Measurements from ENCODE around the gene SRP14. TPM values are rescaled to one million over a fixed set of nuclear protein-coding genes. Genes with fewer than 3 reads are reported as not detected.
"Not testable (repeated sequence)": the region's sequence is repeated elsewhere in the genome, so short reads cannot be mapped to it uniquely, and the experiment has no call there.

Gene SRP14
- total and polyA plus RNA-seq, 9 donors = 155 to 451 (median 215) TPM

GRCh38 chr15:39997031-39997430 lies 42.0 kb downstream of the SRP14 start:
- Histone ChIP-seq H3K27ac (no peak overlapping the region), H3K27me3 (no peaks in the 10 kb centered on the region), H3K4me1 (ENCODE audit: insufficient read depth) (no peaks in the 10 kb centered on the region), H3K36me3 (no peaks in the 10 kb centered on the region), H3K4me3 (no peak overlapping the region), H3K9me3 (no peaks in the 10 kb centered on the region)
- intact Hi-C loops (cut with DNase I) = no loop called here
- DNase-seq = no peak
- no peak for TF ChIP-seq EP300 (IDR thresholded peaks at IDR 0.05)
- TF ChIP-seq, protein P1, sequence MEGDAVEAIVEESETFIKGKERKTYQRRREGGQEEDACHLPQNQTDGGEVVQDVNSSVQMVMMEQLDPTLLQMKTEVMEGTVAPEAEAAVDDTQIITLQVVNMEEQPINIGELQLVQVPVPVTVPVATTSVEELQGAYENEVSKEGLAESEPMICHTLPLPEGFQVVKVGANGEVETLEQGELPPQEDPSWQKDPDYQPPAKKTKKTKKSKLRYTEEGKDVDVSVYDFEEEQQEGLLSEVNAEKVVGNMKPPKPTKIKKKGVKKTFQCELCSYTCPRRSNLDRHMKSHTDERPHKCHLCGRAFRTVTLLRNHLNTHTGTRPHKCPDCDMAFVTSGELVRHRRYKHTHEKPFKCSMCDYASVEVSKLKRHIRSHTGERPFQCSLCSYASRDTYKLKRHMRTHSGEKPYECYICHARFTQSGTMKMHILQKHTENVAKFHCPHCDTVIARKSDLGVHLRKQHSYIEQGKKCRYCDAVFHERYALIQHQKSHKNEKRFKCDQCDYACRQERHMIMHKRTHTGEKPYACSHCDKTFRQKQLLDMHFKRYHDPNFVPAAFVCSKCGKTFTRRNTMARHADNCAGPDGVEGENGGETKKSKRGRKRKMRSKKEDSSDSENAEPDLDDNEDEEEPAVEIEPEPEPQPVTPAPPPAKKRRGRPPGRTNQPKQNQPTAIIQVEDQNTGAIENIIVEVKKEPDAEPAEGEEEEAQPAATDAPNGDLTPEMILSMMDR (IDR thresholded peaks at IDR 0.05) = no peak
- TF ChIP-seq POLR2A (IDR thresholded peaks at IDR 0.05) = no peak
- WGBS, 3 donors = 87 to 96% (median 93%) methylated on average over 1 of the region's 1 CpG

DNA sequence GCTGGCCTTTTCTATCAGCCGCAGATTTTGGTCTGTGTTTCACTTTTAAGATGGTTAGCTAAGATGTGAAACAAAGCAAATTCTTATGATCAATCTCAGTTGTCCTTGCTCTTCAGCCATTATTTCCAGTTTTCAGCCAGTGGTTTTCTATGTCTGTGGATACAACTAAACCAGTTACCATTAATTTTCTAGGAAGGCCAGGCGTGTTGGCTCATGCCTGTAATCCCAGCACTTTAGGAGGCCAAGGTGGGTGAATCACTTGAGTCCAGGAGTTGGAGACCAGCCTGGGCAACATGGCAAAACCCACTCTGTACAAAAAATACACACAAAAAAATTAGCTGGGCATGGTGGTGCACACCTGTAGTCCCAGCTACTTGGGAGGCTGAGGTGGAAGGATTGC lies 42.8 kb downstream of the SRP14 start:
- H3K27ac ChIP-seq; intact Hi-C loops (cut with DNase I); DNase-seq; H3K27me3 ChIP-seq; H3K36me3 ChIP-seq; H3K4me1 ChIP-seq (ENCODE audit: insufficient read depth); H3K9me3 ChIP-seq; H3K4me3 ChIP-seq: not testable (repeated sequence)
- WGBS, 3 donors = 97 to 98% (median 97%) methylated on average over 2 of the region's 2 CpGs

DNA sequence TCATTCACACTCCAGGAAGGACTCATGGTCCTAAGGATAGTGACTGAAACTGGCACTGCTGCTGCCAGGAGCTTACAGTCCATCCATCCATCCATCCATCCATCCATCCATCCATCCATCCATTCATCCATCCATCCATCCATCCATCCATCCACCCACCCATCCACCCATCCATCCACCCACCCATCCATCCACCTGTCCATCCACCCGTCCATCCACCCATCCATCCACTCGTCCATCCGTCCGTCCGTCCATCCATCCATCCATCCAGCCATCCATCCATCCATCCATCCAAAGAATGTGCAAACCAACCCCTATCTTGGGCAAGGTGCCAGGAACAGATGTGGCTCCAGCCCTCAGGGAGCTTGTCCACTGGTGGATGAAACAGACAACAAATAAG lies 46.0 kb downstream of the SRP14 start:
- H3K9me3 ChIP-seq; H3K4me1 ChIP-seq (ENCODE audit: insufficient read depth); intact Hi-C loops (cut with DNase I); H3K27ac ChIP-seq; H3K36me3 ChIP-seq; H3K4me3 ChIP-seq; H3K27me3 ChIP-seq; DNase-seq: not testable (repeated sequence)
- 92 to 95% (median 94%) methylated on average over 5 of the region's 5 CpGs for WGBS, 3 donors

DNA sequence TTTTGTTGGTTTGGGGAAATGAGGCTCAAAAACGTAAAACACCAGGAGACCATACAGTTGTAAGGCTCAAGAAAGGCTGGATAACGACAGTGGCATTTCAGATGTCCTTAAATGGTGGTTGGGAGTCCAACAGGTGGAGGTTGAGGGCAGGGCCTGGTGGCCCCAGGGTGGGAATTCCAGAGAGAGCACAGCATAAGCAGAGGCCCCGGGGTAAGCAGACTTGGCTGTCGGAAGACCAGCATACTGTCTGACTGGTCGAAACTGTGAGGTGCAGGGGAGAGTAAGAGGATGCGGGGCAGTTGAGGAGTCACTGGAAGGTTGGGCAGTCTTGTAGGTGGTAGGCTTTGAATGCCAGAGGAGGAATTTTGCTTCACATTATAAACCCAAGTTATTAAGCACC lies 48.3 kb downstream of the SRP14 start:
- Histone ChIP-seq H3K4me3 (no peak overlapping the region), H3K27me3 (no peaks in the 10 kb centered on the region), H3K9me3 (no peaks in the 10 kb centered on the region), H3K27ac (no peak overlapping the region), H3K36me3 (no peaks in the 10 kb centered on the region), H3K4me1 (ENCODE audit: insufficient read depth) (no peaks in the 10 kb centered on the region)
- 82 to 98% (median 87%) methylated on average over 6 of the region's 6 CpGs for WGBS, 3 donors
- no peak for DNase-seq
- intact Hi-C loops (cut with DNase I) = no loop called here
- TF ChIP-seq EP300 (IDR thresholded peaks at IDR 0.05) = no peak
- TF ChIP-seq POLR2A (IDR thresholded peaks at IDR 0.05) = no peak
- TF ChIP-seq, protein P1 (IDR thresholded peaks at IDR 0.05) = no peak

- no peaks in the 10 kb centered on the region for H3K27me3 ChIP-seq
- intact Hi-C loops (cut with DNase I) = loop anchor here in 1 of 4 donors (2.0 kb wide), 1 partner anchor 131 kb away; no protein-coding TSS in a partner anchor
- DNase-seq = no peak
- WGBS, 3 donors = 89 to 93% (median 91%) methylated on average over 7 of the region's 7 CpGs
- no peak overlapping the region for H3K27ac ChIP-seq
- TF ChIP-seq, protein P1 (IDR thresholded peaks at IDR 0.05) = no peak
- TF ChIP-seq EP300 (IDR thresholded peaks at IDR 0.05) = no peak
- no peak for TF ChIP-seq POLR2A (IDR thresholded peaks at IDR 0.05)
- H3K9me3 ChIP-seq = no peaks in the 10 kb centered on the region
- H3K36me3 ChIP-seq = no peaks in the 10 kb centered on the region
- no peak overlapping the region for H3K4me3 ChIP-seq
- H3K4me1 ChIP-seq (ENCODE audit: insufficient read depth) = no peaks in the 10 kb centered on the region
Observed at GRCh38 chr15:39987821-39988220, 51.2 kb downstream of the SRP14 start.

Other genes with a start within 250 kb of the SRP14 start
- 1 to 10 TPM in 5 of 7 donors, under 1 TPM in 2; 0.68 to 2.4 (median 1.8) TPM for gene GPR176, start 118.9 kb downstream of the SRP14 start, total RNA-seq
- gene GPR176, start 118.9 kb downstream of the SRP14 start, polyA plus RNA-seq = 1 to 10 TPM; 3.0 to 8.5 TPM
- 10 to 100 TPM; 26.6 to 44.8 (median 31.6) TPM for gene EIF2AK4, start 105.1 kb downstream of the SRP14 start, total RNA-seq
- gene EIF2AK4, start 105.1 kb downstream of the SRP14 start, polyA plus RNA-seq = 10 to 100 TPM; 22.4 to 42.1 TPM
- 10 to 100 TPM in 6 of 7 donors, 1 to 10 TPM in 1; 5.7 to 26.5 (median 20.3) TPM for gene BMF, start 69.7 kb upstream of the SRP14 start, total RNA-seq
- gene BMF, start 69.7 kb upstream of the SRP14 start, polyA plus RNA-seq = 10 to 100 TPM; 12.7 to 14.3 TPM
- 1 to 10 TPM in 3 of 7 donors, under 1 TPM in 3, not detected in 1; 0.43 to 2.4 (median 1.1) TPM for gene BUB1B, start 121.9 kb upstream of the SRP14 start, total RNA-seq
- 1 to 10 TPM; 1.0 to 1.4 TPM for gene BUB1B, start 121.9 kb upstream of the SRP14 start, polyA plus RNA-seq
- gene PAK6, start 199.9 kb upstream of the SRP14 start, total RNA-seq = 1 to 10 TPM in 6 of 7 donors, under 1 TPM in 1; 0.36 to 6.7 (median 1.6) TPM
- under 1 TPM; 0.47 to 0.52 TPM for gene PAK6, start 199.9 kb upstream of the SRP14 start, polyA plus RNA-seq
- gene ANKRD63, start 243.9 kb upstream of the SRP14 start, total RNA-seq = under 1 TPM in 1 of 7 donors, not detected in 6; 0.27 TPM
- gene ANKRD63, start 243.9 kb upstream of the SRP14 start, polyA plus RNA-seq = not detected